Fibroblast of villous mesenchyme (primary cell): ENCODE results near the gene FUT3. TPM values are rescaled to one million over a fixed set of nuclear protein-coding genes. Genes with fewer than 3 reads are reported as not detected.
A peak's percentile ranks its signal among the peaks of the same experiment; 100 is the strongest.
"Not testable (repeated sequence)": the region's sequence is repeated elsewhere in the genome, so short reads cannot be mapped to it uniquely, and the experiment has no call there.

Source experiments
- DNase-seq: peaks from one replicate; pipeline ENCODE4 v3.0.0-alpha.2; 2010; ENCODE audit warnings: low read depth
- H3K4me3 ChIP-seq: 2 replicates; pipeline ENCODE4 v1.5.1; 2011; ENCODE audit warnings: low read depth, mild to moderate bottlenecking, low read length
- total RNA-seq: library from RNA; depleted of rRNA; stranded (reverse); fragments of >200 nt; gene quantifications from 2 replicates; pipeline ENCODE4 v1.2.3, GENCODE V29; 2012
- TF ChIP-seq, protein P1 (sequence below): IDR thresholded peaks from 2 replicates; pipeline ENCODE4 v1.5.1; 2012; ENCODE audit warnings: low read depth, mild to moderate bottlenecking, low read length; ENCODE audit not compliant: insufficient read depth

FUT3 gene
- total RNA-seq, 1 donor, result under 0.01 TPM

DNA sequence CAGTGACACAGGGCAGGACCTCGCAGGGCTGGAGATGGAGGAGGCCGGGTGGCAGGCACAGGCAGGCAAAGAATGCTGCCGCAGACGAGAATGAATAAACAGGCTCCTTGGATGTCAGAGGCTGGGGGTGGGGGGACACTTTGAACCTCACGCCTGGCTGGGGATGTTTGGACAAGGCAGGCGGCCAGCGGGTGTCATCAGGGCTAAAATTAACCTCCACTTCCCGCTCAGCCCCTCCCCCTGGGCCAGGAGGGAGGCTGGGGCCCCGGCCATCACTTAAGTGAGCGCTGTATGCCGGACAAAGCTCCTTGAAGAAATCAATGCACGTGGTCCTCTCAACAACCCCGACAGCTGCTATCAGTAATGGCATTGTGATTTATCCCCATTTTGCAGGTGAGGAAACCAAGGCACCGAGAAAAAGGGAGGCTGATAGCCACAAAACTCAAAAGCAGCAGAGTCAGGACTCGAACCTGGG lies 29.4 kb upstream of the FUT3 start:
- DNase-seq, result peak; percentile 80
- TF ChIP-seq, protein P1, sequence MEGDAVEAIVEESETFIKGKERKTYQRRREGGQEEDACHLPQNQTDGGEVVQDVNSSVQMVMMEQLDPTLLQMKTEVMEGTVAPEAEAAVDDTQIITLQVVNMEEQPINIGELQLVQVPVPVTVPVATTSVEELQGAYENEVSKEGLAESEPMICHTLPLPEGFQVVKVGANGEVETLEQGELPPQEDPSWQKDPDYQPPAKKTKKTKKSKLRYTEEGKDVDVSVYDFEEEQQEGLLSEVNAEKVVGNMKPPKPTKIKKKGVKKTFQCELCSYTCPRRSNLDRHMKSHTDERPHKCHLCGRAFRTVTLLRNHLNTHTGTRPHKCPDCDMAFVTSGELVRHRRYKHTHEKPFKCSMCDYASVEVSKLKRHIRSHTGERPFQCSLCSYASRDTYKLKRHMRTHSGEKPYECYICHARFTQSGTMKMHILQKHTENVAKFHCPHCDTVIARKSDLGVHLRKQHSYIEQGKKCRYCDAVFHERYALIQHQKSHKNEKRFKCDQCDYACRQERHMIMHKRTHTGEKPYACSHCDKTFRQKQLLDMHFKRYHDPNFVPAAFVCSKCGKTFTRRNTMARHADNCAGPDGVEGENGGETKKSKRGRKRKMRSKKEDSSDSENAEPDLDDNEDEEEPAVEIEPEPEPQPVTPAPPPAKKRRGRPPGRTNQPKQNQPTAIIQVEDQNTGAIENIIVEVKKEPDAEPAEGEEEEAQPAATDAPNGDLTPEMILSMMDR, result no peak
- no peak overlapping the region for H3K4me3 ChIP-seq

DNA sequence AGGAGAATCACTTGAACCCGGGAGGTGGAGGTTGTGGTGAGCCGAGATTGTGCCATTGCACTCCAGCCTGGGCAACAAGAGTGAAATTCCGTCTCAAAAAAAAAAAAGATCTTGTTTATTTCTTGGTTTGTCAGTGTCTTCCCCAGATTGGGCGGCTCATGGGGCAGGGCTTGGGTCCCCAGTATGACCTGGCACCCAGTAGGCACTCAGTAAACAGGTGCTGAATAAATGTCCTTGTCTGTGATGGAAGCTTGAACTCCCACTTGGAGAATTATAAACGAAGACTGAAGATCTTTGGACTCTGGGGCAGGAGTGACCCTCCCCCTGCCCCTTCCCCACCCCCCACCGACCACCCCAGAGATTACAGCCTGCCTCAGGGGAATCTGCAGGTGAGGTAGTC lies 28.9 kb upstream of the FUT3 start:
- TF ChIP-seq, protein P1, result no peak
- no peak for DNase-seq
- H3K4me3 ChIP-seq, result no peak overlapping the region

DNA sequence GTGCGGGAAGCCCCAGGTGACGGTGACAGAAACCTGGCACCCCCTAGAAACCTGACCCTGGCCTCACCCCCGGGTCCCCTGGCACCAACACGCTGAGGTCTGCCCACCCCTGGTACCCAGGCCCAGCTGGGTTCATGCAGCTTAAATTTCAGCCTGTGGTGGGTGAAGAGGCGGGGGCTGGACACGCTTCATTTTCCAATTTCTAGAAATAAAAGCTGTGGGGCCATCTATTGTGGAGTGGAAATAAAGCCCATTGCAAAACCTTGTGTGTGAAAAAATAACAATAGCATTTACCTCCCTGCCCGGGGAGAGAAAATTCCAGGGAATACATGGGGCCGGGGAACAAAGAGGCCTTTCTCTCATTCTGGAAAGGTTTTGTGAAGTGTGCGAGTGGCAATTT lies 26.6 kb upstream of the FUT3 start:
- TF ChIP-seq, protein P1, result no peak
- no peak for DNase-seq
- no peak overlapping the region for H3K4me3 ChIP-seq

DNA sequence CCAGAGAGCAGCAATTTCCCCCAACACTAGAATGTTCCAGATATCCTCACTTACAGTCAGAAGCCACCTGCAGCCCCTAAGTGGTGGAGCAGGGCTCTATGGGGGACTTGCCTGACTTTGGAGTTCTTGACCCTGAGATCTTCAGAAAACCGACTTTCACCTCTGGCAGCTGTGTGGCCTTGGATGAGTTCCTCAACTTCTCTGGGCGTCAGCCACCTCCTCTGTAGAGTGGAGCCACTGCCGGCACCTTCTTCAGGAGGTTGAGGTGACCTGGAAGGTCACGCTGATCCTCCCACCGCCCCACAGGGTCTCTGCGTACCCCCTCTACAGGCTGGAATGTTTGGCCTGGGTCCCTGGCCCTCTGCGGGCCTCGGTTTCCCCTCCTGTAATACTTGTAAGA lies 26.2 kb upstream of the FUT3 start:
- no peak overlapping the region for H3K4me3 ChIP-seq
- no peak for DNase-seq
- TF ChIP-seq, protein P1, result no peak

DNA sequence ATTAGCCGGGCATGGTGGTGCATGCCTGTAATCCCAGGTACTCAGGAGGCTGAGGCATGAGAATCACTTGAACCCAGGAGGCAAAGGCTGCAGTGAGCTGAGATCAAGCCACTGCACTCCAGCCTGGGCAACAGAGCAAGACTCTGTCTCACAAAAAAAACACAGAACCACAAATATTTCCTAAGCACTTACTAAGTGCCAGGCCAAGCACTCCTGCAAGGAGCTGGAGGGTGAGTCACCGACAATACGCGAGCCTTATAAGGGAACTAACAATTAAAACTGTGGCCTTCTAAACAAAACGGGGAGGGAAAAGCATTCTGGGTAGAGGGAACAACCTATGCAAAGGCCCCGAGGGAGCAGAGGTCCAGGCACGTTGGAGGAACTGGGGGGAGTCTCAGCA lies 23.2 kb upstream of the FUT3 start:
- peak; percentile 20 for DNase-seq
- H3K4me3 ChIP-seq, result not testable (repeated sequence)

DNA sequence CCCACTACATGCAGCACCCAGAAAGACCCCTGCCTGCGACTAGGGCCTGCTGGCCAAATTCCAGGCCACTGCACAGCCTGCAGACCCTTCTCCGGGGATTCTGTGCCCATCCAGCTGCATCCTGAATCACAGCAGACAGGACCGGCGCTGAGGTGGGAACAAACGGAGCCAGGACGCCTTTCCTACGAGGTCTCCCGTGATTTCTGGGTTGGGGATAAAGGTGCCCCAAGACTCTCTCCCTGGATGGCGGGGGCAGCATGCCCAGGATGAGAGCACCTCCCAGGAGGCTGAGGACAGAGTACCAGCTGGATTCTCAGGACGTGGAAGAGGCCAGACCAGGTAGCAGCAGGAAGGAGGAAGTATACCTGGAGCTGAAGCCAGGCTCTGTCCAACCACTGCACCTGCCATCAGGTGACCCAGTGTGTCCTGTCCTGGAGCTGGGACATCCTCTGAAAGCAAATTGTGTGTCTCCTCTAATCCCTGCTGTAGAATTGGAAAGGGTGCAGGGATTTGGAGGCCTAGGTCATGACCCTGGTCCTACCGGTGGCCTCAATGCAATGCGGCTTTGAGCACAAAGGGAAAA lies 22.5 kb upstream of the FUT3 start:
- no peak overlapping the region for H3K4me3 ChIP-seq
- TF ChIP-seq, protein P1, result no peak
- DNase-seq, result no peak

DNA sequence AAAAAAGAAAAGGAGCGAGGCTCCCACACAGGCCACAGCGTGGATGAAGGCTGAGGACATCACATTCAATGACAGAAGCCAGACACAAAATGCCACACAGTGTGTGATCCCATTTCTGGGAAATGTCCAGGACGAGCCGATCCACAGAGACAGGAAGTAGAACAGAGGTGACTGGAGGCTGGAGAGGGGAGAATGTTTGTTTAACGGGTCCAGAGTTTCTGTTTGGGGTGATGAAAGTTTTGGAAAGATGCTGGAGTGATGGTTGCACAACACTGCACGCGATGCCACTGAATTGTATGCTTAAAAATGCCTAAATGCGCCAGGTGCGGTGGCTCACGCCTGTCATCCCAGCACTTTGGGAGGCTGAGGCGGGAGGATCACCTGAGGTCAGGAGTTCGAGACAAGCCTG lies 19.7 kb upstream of the FUT3 start:
- no peak overlapping the region for H3K4me3 ChIP-seq
- DNase-seq, result peak; percentile 60
- TF ChIP-seq, protein P1, result no peak
